K562 treated with DMSO at 1 percent for 4 hours (cell line): ENCODE measurements around the gene PTBP3. TPM values are rescaled to one million over a fixed set of nuclear protein-coding genes. Genes with fewer than 3 reads are reported as not detected.

Source experiments
- total RNA-seq: library from RNA; unstranded; fragments of 300-600 nt; gene quantifications from 2 replicates; pipeline ENCODE4 v1.2.3, GENCODE V29; 2022; ENCODE audit not compliant: insufficient read depth

PTBP3 gene
- 23.4 and 29.4 TPM in 2 replicates for total RNA-seq

GRCh38 chr9:112332977-112333638 is at the start of gene PTBP3:
PTBP3 (minus strand) TSS chr9:112333619; CDS start chr9:112297865, 35,754 bp downstream.

GRCh38 chr9:112380102-112380824 is 46.8 kb upstream of the PTBP3 start, which contains the start of gene HSDL2:
HSDL2 (plus strand) TSS chr9:112380108; CDS start chr9:112380164, 56 bp downstream.

GRCh38 chr9:112174965-112175795 is 158.2 kb downstream of the PTBP3 start, which contains the start of gene SUSD1:
SUSD1 (minus strand) TSS chr9:112175297; CDS start chr9:112175235, 62 bp downstream.

Other genes starting within 250 kb of the PTBP3 start
- 19.9 and 27.7 TPM in 2 replicates for gene SUSD1, start 158.3 kb downstream of the PTBP3 start, total RNA-seq
- 20.3 and 26.1 TPM in 2 replicates for gene HSDL2, start 46.5 kb upstream of the PTBP3 start, total RNA-seq
- 5.7 and 8.1 TPM in 2 replicates for gene KIAA1958, start 153.2 kb upstream of the PTBP3 start, total RNA-seq